WTC11 (cell line): ENCODE data around the gene TSNAXIP1.

Source experiments
- ESRRA ChIP-seq: sonication (generic); formaldehyde crosslinking; IDR thresholded peaks from 2 replicates; pipeline ENCODE4 v1.8.1; 2022; ENCODE audit warnings: mild to moderate bottlenecking, missing genetic modification reagents, borderline replicate concordance
- HMGXB4 ChIP-seq: sonication (generic); formaldehyde crosslinking; IDR thresholded peaks from 2 replicates; pipeline ENCODE4 v1.8.1; 2023; ENCODE audit warnings: mild to moderate bottlenecking, moderate library complexity, missing genetic modification reagents
- IRF1 ChIP-seq: sonication (generic); formaldehyde crosslinking; IDR thresholded peaks from 2 replicates; pipeline ENCODE4 v1.8.0; 2023; ENCODE audit warnings: missing genetic modification reagents

- TF ChIP-seq HMGXB4 (no peak), ESRRA (CRISPR knock-in tag) (no peak), IRF1 (CRISPR knock-in tag) (no peak)
Measured at GRCh38 chr16:67779256-67780014, 27.3 kb upstream of the TSNAXIP1 start.
